ENCODE measurements around the gene CYB5D1.

The CYB5D1 gene

DNA sequence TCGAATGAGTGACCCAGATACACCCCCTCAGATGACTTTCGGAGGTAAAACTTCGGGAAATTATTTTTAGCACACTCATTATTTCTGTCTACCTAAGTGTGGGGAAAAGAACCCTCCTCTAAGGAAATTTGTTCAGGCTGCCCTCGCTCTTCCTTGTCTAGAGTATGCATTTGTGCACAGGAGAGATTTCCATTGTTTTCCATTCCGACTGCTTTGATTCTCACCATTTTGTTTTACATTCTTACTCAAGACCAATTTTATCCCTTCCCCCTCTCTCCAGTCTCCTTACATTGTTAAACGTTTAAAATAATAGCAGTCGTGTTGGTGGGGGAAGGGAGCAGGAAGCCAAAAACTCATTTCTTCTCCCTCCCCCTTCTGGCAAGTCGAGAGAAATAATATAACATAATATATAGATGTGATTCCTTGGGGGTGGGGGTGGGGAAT, 29.3 kb downstream of the CYB5D1 start:
- no peak for DNase-seq (ENCODE audit: insufficient read length, low spot score)
- no peak for TF ChIP-seq POLR2A (IDR thresholded peaks at IDR 0.05; ENCODE audit: low read depth, low read length)
- no peak for FAIRE-seq

DNA sequence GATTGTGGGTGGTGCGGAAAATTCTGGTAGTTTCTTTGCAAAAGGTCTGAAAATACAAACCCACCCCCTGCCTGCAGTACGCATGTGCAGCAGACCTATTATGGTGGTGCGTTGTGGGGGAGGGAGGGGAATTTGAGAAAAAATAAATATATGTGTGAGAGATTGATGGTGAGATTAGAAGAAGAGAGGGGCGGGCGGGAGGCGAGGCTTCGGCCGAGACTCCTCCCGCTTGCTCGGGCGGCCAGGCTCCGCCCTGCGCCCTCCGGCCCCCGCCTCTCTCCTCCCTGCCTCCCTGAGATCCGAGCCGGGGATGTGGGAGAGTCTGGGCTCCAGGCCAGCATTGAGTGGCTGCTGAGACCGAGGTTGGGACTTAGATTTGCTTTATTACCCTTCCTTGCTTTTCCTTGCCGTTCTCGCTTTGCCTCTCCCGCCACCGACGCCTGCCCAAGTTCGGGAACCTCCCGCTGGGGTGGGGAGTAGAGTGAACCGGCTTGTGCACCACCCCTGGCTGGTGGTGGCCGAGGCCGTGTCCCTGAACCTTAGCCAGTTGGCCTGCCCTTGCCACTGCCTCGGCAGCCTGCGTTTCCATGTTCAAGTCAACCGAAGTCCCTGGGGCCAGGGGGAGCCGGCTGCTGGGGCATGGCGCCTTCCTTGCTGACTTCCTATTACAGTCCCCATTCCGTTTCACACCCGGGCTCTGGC, 29.8 kb downstream of the CYB5D1 start:
- FAIRE-seq (peak; percentile 38), DNase-seq (ENCODE audit: insufficient read length, low spot score) (peak; percentile 91)
- TF ChIP-seq POLR2A (IDR thresholded peaks at IDR 0.05; ENCODE audit: low read depth, low read length) = no peak

DNA sequence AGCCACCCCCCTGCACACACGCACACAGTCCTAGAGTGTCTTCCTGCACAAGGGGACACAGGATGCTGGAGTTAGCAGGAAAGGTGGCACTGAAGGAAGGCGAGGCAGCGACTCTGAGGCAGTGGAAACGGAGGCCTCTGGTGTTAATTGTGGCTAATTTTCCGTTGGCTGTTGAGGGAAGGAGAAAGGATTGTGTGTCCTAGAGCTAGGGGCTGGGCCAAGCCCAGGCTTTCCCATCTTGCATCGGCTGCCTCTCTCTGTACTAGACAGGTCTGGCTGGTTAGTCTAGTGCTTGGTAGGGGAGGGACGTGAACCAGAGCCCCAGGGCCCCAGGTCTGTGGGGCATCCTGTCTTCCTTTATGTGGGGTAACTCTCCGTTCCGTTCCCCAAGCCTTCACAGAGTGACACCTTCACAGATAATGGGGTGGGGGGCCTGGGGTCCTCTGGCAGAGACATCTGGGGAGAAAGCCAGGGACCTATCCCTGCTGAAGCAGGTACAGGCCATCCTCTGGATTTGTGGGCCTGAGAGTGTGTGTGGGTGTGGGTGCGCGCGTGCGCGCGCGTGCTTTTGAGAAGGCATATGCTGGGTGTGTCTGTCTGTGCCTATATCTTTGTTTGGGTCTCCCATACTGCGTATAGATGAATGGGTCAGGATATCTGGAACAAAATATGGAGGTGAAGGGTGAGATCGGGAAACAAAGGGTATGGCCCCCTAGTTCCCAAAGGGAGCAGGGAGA, 30.5 kb downstream of the CYB5D1 start, which contains the start of gene CHD3:
TSS of gene CHD3 (plus strand) at position 606 of the 737 bp plus-strand sequence. CDS start 212 bp downstream, outside the sequence.
- TF ChIP-seq POLR2A (IDR thresholded peaks at IDR 0.05; ENCODE audit: low read depth, low read length) = no peak
- FAIRE-seq = no peak
- DNase-seq (ENCODE audit: insufficient read length, low spot score) = no peak

DNA sequence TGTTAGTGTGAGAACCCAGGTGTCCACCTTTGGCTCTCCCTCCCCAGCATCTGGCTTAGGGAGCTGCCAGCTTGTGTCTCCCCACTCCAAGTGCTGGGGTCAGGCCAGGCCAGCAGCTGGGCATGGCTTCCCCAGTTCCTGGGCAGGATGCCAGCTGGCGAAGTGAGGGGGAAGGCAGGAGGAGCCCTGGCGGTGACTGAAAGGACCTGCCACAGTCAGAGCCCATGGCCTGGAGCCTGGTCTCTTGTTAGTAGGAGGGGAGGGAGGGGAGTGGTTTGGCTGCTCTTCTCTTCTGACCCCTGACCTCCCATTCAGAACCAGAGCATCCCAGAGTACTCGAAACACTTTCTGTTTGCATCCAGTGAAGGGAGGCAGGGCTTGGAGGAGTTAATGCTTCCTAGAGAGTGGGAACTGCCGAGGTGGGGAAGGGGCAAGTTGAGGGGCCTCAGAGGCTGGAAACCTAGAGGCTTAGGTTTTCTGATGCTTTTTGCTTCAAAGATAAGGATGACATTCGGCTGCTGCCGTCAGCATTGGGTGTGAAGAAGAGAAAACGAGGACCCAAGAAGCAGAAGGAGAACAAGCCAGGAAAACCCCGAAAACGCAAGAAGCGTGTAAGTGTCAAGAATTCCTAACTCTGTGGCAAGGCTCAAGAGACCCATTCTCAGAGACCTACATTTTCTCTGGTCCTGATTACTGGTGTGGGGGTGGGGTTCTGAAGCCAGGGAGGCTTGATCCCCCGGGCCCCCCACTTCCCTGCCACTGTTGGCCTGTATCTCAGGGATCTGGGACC, 31.6 kb downstream of the CYB5D1 start:
- FAIRE-seq = peak; percentile 50
- peak; percentile 96 for DNase-seq (ENCODE audit: insufficient read length, low spot score)
- no peak for TF ChIP-seq POLR2A (IDR thresholded peaks at IDR 0.05; ENCODE audit: low read depth, low read length)

DNA sequence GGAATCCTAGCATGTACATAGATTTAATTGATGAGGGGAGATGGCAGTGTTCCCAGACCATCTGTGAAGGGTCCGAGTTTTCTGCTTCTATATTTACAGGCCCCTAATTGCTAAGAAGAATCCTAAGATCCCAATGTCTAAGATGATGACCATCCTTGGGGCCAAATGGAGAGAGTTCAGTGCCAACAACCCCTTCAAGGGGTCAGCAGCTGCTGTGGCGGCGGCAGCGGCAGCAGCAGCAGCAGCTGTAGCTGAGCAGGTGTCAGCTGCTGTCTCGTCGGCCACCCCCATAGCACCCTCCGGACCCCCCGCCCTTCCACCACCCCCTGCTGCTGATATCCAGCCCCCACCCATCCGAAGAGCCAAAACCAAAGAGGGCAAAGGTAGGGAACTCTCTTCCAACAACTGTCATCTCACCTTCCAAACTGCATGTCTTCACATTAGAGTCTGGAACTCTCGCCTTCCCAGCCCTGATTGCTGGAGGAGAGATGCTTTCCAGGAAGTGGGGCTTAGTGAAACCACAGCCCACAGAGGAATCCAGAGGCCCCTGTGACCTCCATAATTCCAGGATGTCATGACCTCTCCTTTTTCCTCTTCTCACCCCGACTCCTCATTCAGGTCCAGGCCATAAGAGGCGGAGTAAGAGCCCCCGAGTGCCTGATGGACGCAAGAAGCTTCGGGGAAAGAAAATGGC, 35.5 kb downstream of the CYB5D1 start:
- FAIRE-seq (no peak), DNase-seq (ENCODE audit: insufficient read length, low spot score) (no peak)
- no peak for TF ChIP-seq POLR2A (IDR thresholded peaks at IDR 0.05; ENCODE audit: low read depth, low read length)

DNA sequence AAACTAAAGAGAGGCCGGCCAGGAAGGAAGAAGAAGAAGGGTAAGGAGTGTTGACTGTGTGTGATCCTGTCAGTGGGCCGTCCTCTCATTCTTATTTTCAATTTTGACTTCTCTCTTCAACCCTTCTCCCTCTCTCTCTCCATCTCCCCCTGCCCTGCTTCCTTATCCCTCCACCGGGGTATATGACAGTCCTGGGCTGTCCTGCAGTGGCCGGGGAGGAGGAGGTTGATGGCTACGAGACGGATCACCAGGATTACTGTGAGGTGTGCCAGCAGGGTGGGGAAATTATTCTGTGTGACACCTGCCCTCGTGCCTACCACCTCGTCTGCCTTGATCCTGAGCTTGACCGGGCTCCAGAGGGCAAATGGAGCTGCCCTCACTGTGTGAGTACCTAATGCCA, 36.4 kb downstream of the CYB5D1 start:
- TF ChIP-seq POLR2A (IDR thresholded peaks at IDR 0.05; ENCODE audit: low read depth, low read length) = no peak
- DNase-seq (ENCODE audit: insufficient read length, low spot score) (no peak), FAIRE-seq (no peak)

DNA sequence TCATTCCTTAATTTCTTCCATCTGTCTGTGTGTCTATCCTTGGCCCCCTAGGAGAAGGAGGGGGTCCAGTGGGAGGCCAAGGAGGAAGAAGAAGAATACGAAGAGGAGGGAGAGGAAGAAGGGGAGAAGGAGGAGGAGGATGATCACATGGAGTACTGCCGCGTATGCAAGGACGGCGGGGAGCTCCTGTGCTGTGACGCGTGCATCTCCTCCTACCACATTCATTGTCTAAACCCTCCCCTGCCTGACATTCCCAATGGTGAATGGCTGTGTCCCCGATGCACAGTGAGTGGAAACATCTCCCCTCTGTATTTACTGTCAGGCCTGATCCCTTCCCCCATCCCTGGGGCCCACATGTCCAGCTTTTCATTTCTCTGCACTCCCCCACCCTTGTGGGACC, 37.1 kb downstream of the CYB5D1 start:
- FAIRE-seq = no peak
- no peak for TF ChIP-seq POLR2A (IDR thresholded peaks at IDR 0.05; ENCODE audit: low read depth, low read length)
- no peak for DNase-seq (ENCODE audit: insufficient read length, low spot score)

DNA sequence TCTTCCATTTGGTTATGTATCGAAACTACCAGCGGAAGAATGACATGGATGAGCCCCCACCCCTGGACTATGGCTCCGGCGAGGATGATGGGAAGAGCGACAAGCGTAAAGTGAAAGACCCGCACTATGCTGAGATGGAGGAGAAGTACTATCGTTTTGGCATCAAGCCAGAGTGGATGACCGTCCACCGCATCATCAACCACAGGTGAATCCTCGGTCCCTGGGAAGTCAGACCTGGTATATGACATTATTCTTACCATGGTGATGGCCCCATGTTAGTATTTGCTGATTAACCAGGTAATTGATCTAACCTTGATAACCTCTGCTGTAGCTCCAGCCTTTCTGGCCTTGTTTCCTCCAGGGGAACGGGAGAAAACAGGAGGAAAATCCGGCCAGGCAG, 39.3 kb downstream of the CYB5D1 start:
- DNase-seq (ENCODE audit: insufficient read length, low spot score) (no peak), FAIRE-seq (no peak)
- no peak for TF ChIP-seq POLR2A (IDR thresholded peaks at IDR 0.05; ENCODE audit: low read depth, low read length)

DNA sequence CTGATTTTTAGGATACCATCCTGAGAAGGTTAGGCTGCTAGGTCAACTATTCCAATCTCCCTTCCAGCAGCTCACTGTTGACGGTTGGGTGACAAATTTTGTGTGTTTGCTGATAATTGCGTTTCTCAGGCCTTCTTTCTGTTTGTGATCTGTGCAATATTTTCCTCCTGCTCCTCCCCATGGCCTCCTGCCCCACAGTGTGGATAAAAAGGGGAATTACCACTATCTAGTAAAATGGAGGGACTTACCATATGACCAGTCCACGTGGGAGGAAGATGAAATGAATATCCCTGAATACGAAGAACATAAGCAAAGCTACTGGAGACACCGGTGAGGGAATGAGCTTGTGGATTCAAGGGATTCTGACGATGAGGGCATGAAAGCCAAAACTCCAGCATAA, 40.0 kb downstream of the CYB5D1 start:
- no peak for FAIRE-seq
- TF ChIP-seq POLR2A (IDR thresholded peaks at IDR 0.05; ENCODE audit: low read depth, low read length) = no peak
- DNase-seq (ENCODE audit: insufficient read length, low spot score) = no peak

DNA sequence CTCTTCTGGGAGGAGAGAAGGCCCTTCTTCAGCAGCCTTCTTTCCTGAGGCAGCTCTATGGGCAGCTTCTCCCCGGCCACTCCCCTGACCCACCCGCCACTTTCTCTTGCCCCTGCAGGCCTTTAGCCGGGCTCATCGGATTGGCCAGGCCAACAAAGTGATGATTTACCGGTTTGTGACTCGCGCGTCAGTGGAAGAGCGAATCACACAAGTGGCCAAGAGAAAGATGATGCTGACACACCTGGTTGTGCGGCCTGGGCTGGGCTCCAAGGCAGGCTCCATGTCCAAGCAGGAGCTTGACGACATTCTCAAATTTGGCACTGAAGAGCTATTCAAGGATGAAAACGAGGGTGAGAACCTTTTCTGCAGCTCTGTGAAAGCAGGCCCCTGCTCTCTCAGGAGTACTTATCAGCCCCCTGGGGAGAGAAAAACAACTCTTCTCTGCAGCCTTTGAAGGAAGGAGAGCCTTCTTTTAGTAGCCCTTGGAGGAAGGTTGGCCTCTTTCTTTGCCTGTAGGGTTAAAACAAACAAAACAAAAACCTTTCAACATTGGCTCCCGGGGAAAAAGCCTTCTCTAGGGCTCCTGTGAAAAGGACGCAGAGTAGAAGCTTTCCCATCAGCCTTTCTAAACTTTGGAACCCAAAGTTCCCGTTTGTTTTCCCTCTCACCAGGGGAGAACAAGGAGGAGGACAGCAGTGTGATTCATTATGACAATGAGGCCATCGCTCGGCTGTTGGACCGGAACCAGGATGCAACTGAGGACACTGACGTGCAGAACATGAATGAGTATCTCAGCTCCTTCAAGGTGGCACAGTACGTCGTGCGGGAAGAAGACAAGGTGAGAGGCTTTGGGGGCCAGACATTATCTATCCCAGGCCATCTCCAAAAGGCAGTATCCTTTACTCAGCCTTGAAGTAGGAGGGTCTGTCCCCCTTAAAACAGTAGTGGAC, 45.6 kb downstream of the CYB5D1 start:
- no peak for TF ChIP-seq POLR2A (IDR thresholded peaks at IDR 0.05; ENCODE audit: low read depth, low read length)
- FAIRE-seq = no peak

DNA sequence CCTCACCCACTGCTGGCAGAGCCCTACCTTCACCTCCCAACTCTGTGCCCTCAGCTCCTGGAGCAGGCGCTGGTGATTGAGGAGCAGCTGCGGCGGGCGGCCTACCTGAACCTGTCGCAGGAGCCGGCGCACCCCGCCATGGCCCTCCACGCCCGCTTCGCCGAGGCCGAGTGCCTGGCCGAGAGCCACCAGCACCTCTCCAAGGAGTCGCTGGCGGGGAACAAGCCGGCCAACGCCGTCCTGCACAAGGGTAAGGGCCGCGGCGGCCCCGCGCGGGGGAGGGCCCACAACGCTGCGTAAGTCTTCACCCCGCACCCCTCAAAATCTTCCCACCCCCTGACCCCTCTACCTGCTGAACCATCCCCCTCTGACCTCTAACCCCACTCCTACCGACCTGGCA, 51.3 kb downstream of the CYB5D1 start:
- FAIRE-seq = no peak

More for the DNA sequence above, 45.6 kb downstream of the CYB5D1 start:
- no peak for DNase-seq (ENCODE audit: insufficient read length, low spot score)

DNA sequence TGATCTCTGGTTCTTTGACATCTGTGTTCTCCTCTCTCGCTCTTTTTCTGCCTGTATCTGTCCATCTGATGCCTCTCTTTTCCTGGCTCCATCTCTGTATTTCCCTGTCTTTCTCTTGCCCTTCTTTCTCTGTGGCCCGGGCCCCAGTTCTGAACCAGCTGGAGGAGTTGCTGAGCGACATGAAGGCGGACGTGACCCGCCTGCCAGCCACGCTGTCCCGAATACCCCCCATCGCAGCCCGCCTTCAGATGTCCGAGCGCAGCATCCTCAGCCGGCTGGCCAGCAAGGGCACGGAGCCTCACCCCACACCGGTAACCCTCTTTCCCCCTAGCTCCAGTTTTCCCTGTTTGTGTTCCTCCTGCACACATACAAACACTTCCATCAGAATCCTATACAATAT, 52.5 kb downstream of the CYB5D1 start:
- TF ChIP-seq POLR2A (IDR thresholded peaks at IDR 0.05; ENCODE audit: low read depth, low read length) = no peak
- DNase-seq (ENCODE audit: insufficient read length, low spot score) (no peak), FAIRE-seq (no peak)

More for the DNA sequence above, 51.3 kb downstream of the CYB5D1 start:
- no peak for DNase-seq (ENCODE audit: insufficient read length, low spot score)
- TF ChIP-seq POLR2A (IDR thresholded peaks at IDR 0.05; ENCODE audit: low read depth, low read length) = no peak

DNA sequence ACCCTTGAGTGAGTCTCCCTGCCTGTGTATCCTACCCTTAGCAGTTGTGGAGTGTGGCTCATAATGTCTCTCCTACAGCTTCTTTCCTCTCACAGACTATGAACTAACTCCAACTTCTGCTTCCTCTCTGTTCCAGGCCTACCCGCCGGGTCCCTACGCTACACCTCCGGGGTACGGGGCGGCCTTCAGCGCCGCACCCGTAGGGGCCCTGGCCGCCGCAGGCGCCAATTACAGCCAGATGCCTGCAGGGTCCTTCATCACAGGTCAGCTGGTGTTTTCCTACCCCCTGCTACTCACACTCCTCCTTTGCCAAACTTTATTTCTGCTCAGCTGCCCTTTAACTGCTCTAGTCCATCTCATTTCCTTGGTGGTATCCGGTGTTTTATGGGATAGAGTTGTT, 52.9 kb downstream of the CYB5D1 start:
- no peak for TF ChIP-seq POLR2A (IDR thresholded peaks at IDR 0.05; ENCODE audit: low read depth, low read length)
- DNase-seq (ENCODE audit: insufficient read length, low spot score) = no peak
- FAIRE-seq = no peak

All from H54 (cell line).